Transverse colon (tissue), 4 donors: ENCODE results near the gene PROK1.

Experiments
- EP300 ChIP-seq: sonication (generic); formaldehyde crosslinking; IDR thresholded peaks from one replicate; pipeline ENCODE4 v1.6.1; 2017; ENCODE audit warnings: antibody characterized with exemption, low read depth
- POLR2AphosphoS5 ChIP-seq, 3 donors: sonication (generic); formaldehyde crosslinking; IDR thresholded peaks; one replicate each; pipeline ENCODE4 v1.6.1; 2016; ENCODE audit warnings: antibody characterized with exemption in 3 of 3
- TF ChIP-seq, protein P1 (sequence below), 5 experiments: fragments of 200-600 bp in 3 of 5; fragments of 450-650 bp in 2 of 5; sonication (generic) in 3 of 5; IDR thresholded peaks; 1 replicate in 2 of 5; 2 replicates in 3 of 5; pipeline ENCODE4 v1.5.1; 2016 to 2017; ENCODE audit warnings: antibody characterized with exemption in 5 of 5, inconsistent platforms in 3 of 5, mild to moderate bottlenecking in 2 of 5, moderate library complexity in 1 of 5

DNA sequence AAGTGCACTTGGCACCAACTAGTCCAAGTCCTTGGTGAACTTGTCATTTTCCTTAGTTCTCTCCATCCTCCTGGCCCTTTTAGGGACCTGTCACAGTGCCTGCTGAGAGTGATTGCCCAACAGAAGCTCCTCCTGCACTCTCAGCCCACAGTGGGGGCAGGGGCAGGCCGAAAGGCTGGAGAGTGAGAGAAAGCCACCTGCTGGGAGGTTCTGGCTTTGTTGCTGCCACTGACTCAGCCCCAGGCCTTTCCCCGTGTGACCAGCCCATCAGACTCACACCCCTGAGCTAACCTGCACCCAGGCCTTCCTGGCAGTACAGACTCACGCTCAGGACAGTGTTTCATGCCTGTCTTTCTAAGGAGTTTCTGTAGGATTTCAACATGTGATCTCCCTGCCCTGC is 17.1 kb upstream of the PROK1 start:
- TF ChIP-seq POLR2AphosphoS5 (IDR thresholded peaks at IDR 0.05) (no peak), EP300 (no peak)
- TF ChIP-seq, protein P1, sequence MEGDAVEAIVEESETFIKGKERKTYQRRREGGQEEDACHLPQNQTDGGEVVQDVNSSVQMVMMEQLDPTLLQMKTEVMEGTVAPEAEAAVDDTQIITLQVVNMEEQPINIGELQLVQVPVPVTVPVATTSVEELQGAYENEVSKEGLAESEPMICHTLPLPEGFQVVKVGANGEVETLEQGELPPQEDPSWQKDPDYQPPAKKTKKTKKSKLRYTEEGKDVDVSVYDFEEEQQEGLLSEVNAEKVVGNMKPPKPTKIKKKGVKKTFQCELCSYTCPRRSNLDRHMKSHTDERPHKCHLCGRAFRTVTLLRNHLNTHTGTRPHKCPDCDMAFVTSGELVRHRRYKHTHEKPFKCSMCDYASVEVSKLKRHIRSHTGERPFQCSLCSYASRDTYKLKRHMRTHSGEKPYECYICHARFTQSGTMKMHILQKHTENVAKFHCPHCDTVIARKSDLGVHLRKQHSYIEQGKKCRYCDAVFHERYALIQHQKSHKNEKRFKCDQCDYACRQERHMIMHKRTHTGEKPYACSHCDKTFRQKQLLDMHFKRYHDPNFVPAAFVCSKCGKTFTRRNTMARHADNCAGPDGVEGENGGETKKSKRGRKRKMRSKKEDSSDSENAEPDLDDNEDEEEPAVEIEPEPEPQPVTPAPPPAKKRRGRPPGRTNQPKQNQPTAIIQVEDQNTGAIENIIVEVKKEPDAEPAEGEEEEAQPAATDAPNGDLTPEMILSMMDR (IDR thresholded peaks at IDR 0.05) = no peak
